GM21390 (cell line): ENCODE results near the gene KCNT1.
"Not testable (repeated sequence)": the region's sequence is repeated elsewhere in the genome, so short reads cannot be mapped to it uniquely, and the experiment has no call there.

Experiments
- ATAC-seq: cut with Tn5 transposase; IDR thresholded peaks from one replicate; pipeline ENCODE4 v1.9.1; 2021; ENCODE audit not compliant: unreplicated experiment

Gene KCNT1

DNA sequence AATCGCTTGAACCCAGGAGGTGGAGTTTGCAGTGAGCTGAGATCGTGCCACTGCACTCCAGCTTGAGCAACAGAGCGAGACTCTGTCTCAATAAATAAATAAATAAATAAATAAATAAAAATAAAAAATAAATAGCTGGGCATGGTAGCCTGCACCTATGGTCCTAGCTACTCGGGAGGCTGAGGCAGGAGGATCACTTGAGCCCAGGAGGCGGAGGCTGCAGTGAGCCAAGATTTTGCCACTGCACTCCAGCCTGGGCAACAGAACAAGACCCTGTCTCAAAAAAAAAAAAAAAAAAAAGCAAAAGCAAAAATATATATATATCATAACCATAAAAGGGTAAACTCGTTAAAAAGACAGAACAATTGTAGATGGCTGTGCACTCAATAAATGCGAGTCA is 29.2 kb upstream of the KCNT1 start:
- not testable (repeated sequence) for ATAC-seq

DNA sequence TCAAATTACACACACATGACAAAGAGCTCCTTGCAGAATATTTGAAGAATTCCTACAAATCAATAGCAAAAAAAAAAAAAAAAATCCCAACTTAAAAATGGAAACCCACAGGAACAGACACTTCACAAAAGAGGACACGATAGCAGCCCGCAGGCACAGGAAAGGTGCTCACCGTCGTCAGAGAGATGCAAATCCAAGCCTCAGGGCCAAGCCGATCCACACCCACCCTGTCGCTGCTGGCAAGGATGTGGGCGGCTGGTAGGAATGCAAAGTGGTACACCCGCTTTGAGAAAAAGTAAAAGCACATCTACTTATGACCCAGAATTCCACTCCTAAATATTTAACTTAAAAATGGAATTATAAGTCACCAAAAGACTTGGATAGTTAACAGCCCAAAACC is 28.0 kb upstream of the KCNT1 start:
- no peak for ATAC-seq

DNA sequence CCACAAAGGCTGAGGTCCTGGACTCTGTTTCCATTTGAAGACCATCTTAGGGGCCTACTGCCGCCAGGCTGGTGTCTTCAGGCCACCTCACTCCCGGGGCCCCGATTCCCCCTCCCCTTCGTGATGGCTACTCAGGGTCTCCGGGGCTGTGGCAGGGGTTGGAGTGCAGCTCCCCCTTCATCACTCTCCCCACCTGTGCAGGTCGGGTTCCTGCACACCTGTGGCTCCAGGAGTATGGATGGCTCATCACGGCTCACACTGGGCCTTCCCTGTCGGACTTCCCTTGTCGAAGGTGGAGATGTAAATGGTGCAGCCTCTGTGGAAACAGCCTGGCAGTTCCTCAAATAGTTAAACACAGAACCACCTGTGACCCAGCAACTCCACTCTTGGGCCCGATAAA is 27.0 kb upstream of the KCNT1 start:
- no peak for ATAC-seq

DNA sequence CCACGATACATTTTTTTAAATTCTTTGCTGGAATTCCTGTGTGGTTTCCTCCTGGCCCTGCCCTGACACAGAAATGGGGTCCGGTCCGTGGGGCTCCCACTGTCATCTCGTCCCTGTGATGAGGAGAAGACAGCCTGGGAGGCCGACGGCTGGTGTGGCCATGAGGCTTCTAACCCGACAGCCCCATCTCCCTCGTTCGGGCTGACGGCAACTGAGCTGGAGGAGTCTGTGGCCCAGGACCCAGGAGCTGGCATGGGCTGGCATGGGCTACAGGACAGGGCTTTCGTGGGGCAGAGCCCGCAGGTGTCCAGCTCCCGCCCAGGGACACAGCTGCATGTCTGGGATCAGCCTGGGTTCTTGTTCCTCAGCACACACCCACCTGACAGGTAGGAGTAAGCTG is 25.1 kb upstream of the KCNT1 start:
- no peak for ATAC-seq

DNA sequence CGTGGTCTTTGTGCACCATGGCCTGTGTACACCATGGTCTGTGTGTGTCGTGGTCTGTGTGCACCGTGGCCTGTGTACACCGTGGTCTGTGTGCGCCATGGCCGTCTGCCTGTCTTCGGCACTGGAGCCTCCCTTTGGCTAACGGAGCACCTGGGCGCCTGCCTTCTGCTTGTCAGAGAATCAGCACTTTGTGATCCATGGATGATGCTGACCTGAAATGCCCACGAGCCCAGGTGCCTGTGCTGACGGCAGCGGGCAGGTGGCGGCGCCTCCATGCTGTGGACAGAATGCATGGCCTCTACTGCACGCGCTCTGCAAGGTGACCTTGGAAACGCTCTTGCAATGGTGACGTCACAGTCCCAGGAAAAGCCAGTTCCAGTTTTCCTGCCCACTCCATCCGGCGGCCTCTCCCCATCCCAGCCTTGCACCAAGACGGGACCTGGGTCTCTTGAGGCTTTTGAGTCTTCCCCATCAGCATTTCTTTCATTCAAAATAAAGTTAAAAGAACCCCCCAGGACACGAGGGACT is 24.3 kb upstream of the KCNT1 start:
- ATAC-seq: no peak

DNA sequence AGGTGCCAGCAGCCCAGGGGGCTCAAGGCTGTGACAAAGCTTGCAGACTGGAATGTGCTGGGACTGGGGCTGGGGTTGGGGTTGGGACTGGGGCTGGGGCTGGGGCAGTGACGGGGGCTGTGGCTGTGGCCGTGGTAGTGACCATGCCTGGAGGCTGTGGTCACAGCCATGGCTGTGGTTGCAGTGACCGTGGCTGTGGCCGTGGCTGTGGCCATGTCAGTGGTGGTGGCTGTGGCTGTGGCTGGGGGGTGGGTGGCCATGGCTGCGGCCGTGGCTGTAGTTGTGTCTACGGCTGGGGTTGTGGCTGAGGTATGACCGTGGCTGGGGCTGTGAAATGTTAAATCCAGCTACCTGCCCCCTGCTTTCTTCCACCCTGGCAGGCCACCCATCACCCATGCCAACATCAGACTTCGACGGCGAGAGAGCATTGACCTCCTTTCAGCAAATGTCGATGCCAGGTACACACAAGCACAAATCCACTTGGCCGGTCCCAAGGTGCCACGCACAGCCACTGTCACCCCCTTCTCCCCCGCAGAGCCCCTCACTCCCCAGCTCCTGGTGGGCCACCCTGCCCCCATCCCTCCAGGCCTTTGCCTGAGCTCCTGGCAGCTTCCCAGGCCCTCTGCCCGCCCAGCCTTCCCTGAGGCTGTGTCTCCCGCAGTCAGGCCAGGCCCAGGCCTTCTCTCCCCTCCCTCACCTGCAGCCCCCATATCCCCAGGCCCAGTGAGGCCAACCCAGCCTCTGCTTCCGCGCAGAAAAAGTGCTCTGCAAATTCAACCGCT is 23.6 kb upstream of the KCNT1 start:
- no peak for ATAC-seq

DNA sequence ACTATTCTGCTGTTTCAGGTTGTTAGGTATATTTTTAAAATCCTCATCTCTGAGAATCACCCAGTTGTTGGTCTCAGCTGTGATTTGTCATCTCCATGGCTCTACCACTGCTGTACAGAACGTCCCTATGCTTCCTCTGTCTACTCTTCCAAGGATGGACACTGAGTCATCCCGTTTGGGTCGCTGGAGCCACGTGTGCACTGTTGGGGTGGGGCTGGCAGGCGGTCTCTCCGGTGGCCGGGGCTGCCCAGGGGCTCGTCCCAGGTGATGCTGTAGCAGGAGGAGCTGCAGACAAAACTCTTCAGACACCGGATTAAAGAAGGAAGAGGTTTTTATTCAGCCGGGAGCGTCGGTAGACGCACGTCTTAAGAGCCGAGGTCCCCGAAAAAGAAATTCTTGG is 21.9 kb upstream of the KCNT1 start:
- no peak for ATAC-seq

DNA sequence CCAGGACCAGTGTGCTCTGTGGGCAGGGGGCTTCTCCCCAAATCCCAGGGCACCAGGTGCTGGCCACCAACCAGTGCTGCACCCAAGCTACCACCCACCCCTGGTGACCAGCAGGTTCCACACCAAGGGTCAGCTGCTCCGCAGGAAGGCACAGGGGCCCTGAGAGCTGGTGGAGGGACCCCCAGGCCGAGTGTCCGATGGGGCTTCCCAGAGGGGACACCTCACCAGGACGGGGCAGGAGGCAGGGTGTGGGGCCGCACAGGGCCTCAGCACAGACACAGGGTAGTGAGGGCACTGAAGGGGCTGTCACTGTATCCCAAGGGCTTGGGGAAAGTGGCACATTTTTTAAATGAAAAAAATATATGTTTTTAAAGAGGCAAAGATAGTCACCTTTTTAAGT is 20.8 kb upstream of the KCNT1 start:
- no peak for ATAC-seq

DNA sequence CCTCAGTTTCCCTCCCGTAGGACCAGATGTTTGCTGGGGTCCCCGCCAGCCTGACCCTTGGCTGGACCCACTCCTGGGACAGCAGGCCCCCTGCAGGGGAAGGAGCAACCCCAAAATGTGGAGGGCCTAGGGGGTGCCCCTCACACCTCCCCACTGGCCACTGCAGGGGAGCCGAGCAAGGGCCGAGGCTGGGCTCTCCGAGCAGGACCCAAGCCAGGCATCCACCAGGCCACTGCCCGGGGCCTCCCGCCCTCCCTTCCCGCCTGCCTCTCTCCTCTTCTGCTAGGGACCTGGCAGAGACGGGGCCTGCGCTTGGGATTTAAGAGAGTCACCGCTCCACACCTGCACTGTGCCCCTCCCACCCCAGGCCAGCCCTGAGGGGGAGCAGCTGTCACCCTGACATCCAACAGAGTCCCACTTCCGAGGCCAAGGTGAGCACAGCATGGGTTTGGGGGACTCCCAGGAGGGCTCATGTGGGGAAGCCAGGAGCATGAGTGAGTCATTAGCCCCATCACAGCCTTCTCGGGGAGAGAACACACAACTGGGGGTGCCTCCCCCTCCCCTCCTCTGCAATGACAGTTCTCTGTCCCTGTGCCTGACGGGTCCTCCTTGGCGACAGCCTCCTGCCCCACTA is 18.5 kb upstream of the KCNT1 start:
- no peak for ATAC-seq

DNA sequence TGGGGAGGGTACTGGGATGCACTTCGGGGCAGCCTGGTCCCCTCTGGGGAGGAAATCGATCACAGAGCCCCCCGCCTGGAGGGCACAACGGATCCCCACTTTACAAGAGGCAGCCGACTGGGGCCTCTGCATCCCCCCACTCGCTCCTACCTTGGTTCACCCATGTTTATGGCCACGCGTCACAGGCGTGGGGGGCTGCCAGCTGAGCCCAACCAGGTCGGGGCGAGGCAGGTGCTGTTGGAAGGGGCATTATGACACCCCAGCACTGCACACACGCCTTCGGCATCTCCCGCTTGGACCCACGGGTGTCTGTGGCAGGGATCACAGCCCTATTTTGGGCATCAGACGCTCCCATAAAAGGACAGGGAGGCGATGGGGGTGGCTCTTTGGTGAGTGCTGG is 17.3 kb upstream of the KCNT1 start:
- no peak for ATAC-seq

DNA sequence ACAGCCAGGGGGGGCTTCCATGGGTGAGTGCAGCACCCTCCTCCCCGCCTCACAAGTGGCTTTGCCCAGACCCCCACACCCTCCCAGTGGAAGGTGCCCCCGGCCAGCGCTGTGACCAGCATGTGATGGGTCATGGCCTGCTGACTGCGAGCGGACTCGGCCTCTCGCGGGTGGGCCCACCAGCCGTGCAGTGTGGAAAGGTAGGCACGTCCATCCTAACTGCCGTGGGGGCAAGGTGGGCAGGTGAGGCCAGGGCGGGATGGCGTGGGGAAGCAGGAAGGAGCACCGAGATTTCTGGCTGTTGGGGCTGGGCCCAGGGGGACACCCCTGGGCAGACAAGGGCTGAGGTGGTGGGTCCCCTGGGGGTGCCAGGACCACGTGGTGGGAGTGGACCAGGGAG is 14.8 kb upstream of the KCNT1 start:
- no peak for ATAC-seq

DNA sequence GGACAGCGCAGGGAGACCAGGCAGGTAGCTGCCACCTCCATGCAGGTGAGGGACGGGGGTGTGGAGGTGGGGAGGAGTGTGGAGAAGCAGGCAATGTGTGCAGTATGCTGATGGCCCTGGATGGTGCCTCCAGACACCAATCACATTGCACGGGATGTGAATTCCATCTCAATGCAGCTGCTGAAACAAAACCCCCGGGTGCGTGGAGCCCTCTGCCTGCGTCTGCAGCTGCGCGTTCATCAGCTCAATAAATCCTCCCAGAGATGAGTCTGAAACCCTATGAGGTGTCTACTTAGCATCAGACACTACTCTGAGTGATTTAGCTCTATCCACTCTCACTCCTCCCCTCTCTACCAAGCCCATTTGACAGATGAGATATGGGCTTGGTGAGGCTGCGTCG is 13.0 kb upstream of the KCNT1 start:
- no peak for ATAC-seq

DNA sequence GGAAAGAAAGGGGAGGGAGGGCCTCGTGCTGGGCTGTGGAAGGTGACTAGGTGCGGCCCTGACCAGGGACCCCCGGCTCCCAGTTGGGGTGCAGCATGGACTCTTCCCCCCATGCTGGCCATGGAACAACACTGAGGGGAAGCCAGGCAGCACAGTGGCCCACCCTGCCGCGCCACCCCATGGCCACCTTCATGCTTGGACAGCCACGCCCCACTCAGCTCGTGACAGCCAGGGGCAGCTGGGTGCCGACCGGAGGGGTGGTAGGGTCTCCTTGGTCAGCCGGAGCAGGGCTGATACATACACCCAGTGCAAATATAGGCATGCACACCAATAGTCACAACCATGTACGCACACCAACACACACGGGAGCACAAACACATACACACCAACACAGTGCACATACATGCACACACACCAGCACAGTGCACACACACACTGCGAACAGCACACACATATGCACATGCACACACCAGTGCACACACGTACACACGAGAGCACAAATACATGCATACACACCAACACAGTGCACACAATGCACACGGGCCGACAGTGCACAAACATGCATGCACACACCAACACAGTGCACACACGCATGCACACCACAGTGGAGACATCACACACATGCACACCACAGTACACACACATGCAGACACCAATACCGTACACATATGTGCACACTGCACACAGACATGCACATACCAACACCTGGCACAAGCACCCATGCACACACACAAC is 11.0 kb upstream of the KCNT1 start:
- no peak for ATAC-seq

DNA sequence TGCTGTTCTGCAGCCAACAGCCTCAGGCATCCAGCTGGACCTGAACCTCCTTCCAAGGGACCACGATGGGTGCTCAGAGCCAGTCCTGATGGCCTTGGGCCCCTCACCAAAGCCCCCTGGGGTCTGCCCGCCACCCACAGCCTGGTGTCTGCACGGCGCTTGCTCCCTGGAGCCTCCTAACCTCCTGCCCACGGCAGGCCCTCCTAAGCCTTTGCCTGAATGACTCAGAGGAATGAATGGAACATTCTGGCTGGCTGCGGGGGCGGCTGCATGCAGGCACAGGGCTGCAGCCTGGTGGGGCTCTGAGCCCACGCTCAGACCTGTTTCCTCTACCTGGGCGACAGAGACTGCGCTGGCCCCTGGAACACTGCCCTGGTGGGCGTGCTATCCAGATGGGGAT is 9.6 kb upstream of the KCNT1 start:
- ATAC-seq: no peak

DNA sequence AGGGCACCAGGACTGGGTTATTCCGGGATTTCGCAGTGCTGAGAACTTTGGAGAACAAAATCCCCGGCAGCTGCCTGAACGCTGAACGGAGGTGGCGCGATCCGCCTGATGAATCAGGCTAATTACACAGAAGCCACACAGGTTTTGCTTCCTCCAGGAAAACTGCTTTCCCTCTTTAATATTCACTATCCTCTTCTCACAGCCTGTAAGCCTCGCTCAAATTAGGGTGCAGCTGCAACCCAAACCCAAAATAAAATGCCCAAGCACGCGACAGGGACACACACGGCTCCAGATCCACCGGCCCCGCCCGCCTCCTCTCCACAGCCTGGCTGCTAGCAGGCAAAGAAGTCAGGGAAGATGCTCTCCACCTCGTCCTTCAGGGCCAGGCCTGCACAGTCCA is 8.7 kb upstream of the KCNT1 start:
- no peak for ATAC-seq

DNA sequence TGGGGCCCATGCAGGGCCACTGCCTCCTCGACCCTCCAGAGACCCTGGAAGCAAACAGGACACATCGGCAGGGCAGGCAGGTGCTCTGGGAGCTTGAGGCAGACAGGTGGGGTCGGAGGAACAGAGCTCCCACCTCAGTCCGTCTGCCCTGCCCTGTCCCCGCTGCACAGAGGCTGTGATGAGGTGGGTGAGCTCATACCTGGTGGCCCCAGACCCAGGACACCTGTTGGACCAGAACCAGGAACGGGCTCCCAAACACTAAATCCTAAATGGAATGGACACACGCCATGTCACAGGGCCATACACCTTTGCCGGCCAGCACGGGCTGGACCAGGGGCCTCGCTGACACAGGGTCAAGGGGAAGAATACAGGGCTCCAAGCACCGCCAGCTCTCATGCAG is 8.2 kb upstream of the KCNT1 start:
- ATAC-seq: no peak

DNA sequence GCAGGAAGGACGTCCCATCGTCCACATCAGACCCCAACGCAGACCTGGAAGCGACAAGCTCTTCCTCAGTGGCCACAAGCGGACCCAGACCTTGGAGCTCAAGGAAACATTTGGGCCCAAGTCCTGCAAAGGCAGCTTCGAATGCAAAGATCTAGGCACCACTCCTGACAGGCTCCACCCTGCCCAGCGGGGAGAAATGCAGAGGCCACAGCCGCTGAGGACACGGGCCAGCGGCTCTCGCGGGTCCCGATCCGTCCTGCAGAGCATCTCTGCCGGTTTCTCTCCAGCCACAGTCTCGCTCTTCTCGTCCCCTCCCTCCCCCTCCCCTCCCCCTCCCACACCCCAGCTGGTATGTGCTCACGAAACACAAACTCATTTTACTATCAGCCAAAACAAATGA is 7.6 kb upstream of the KCNT1 start:
- ATAC-seq: no peak

DNA sequence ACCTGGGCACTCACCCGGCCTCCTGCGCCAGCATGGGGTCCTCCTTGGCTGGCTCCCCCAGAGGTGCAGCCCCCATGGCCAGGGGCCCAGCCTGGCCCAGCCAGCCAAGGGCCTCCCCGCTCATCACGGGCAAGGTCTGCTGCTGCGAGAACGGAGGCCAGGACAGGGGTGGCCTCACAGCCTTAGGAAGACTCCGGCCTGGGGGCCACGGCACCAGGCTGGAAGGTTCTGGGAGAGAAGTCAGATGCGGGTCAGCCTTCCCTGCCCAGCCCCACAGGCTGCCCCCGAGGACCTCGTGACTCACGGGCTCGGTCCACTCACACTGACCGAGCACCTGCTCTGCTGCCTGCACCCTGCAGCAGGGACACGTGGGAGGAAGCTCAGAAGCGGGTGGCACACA is 6.9 kb upstream of the KCNT1 start:
- ATAC-seq: no peak

DNA sequence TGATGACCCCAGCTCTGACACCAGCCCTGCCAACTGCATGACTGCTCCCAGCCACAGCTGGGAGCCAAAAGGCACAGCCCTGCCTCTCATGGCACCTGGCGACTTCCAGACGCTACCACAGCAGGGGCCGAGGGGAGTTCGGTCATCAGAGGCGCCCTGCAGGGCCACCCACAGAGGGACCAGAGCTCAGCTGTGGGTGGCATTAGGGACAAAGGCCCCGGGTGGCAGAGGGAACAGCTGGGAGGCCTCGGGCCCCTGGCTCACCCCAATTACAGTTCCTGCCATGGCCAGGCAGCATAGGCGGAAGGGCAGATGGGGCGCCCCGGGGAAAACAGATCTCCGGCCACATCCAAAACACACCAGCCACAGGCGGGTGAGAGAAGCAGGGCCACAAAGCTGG is 6.3 kb upstream of the KCNT1 start:
- no peak for ATAC-seq

DNA sequence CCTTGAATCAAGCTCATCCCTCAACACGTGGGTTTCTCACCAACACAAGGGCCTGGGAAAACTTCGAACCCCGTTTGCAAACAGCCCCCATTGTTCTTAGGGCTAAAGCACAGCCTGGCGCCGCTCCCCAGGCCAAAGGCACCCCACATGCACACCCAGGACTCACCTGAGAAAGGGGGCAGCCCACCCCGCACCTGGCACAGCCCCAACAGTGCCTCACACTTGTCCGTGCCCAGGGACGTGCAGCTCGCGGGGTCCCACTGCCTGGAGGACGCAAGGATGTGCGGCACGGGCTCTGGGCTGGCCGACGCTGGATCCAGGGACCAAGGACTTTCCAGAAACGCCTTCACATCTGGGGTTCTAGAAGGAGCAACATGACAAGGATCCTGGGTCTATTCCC is 5.5 kb upstream of the KCNT1 start:
- ATAC-seq: no peak

DNA sequence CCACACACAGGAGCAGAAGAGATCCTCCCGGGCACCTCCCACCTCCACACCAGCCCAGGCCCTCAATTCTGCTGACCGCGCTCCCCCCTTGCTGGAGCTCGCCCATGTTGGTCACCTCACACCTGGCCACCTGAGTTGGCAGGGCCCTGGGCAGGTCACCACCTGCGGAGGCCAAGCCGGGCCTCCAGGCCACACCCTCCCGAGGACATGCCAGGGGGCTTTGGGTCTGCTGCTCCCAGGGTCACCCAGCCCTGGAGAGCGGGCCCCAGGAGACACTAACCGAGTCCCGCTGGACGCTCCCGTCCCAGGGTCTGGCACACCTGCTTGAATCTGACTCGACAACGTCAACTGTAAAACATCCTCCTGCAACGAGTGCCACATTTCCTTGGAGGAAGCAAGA is 4.8 kb upstream of the KCNT1 start:
- no peak for ATAC-seq

DNA sequence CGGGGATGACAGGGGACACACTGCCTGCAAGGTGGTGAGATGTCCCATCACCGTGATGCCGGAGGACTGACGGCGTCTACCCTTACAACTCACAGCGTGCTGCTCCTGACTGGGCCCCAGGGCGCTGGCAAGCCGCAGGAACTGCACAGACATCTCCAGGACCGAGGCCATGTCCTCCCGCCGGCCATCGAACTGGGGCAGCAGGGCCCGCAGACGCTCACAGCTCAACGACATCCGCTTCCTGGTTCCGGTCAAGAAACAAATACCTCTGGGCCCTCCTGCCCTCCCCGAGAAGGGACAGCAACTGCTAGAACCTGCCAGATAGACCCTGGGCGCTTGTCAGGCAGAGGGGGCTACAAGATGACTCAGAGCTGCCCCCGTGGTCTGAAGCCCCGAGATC is 3.7 kb upstream of the KCNT1 start:
- ATAC-seq: no peak
